MCF 10A (cell line): ENCODE measurements around the gene DIS3. TPM values are rescaled to one million over a fixed set of nuclear protein-coding genes. Genes with fewer than 3 reads are reported as not detected.
A peak's percentile ranks its signal among the peaks of the same experiment; 100 is the strongest.

ENCODE experiments used
- BruUV-seq: library from RNA; stranded (reverse); fragments of 400-500 nt; replicated peaks from 2 replicates; lab custom pipeline; 2021; lab: Mats Ljungman, UMichigan
- CTCF ChIA-PET: fragments of 300-600 bp; sonication (Branson Sonifier 250); formaldehyde crosslinking; extraction: SDS; loops from one replicate; lab custom pipeline; 2021; ENCODE audit warnings: antibody characterized with exemption, inconsistent platforms; lab: Yijun Ruan, JAX
- POLR2A ChIA-PET: fragments of 300-600, 350-650 bp; sonication (Branson Sonifier 250); formaldehyde crosslinking; extraction: SDS; loops from one replicate; lab custom pipeline; 2020; ENCODE audit warnings: antibody characterized with exemption, inconsistent platforms; lab: Yijun Ruan, JAX
- DNase-seq: peaks from one replicate; pipeline ENCODE4 v3.0.0-alpha.2; 2018; ENCODE audit not compliant: unreplicated experiment
- H3K27ac Mint-ChIP-seq: one replicate; pipeline ENCODE4 v1.8.0; 2022; ENCODE audit warnings: mild to moderate bottlenecking, low read depth, mixed read lengths; ENCODE audit not compliant: unreplicated experiment
- H3K27me3 Mint-ChIP-seq: one replicate; pipeline ENCODE4 v1.8.0; 2022; ENCODE audit warnings: mixed read lengths; ENCODE audit not compliant: insufficient read depth, unreplicated experiment
- H3K36me3 Mint-ChIP-seq: one replicate; pipeline ENCODE4 v1.8.0; 2022; ENCODE audit warnings: mild to moderate bottlenecking, moderate library complexity, mixed read lengths; ENCODE audit not compliant: insufficient read depth, unreplicated experiment
- H3K4me1 Mint-ChIP-seq: one replicate; pipeline ENCODE4 v1.8.0; 2022; ENCODE audit warnings: mixed read lengths; ENCODE audit not compliant: insufficient read depth, unreplicated experiment
- H3K4me3 Mint-ChIP-seq: one replicate; pipeline ENCODE4 v1.8.0; 2022; ENCODE audit warnings: mild to moderate bottlenecking, moderate library complexity, mixed read lengths; ENCODE audit not compliant: unreplicated experiment
- H3K9me3 Mint-ChIP-seq: one replicate; pipeline ENCODE4 v1.8.0; 2022; ENCODE audit warnings: mixed read lengths; ENCODE audit not compliant: unreplicated experiment
- CTCF ChIP-seq: fragments of 200-600 bp; IDR thresholded peaks from one replicate; pipeline ENCODE4 v1.8.0; 2022; ENCODE audit warnings: antibody characterized with exemption, mild to moderate bottlenecking; ENCODE audit not compliant: unreplicated experiment
- intact Hi-C: fragments of 100-400 bp; cut with micrococcal nuclease; formaldehyde crosslinking; loops from 2 replicates; pipeline ENCODE4 v1.14.1; 2022
- total RNA-seq: library from RNA; stranded (reverse); gene quantifications from 2 replicates; pipeline ENCODE4 v1.2.3, GENCODE V29; 2022

Gene DIS3
- total RNA-seq, 1 experiment from 2014 or later, result 44.4 TPM

GRCh38 chr13:72805676-72806346 is 24.1 kb upstream of the DIS3 start:
- ChIA-PET CTCF (interaction anchor here (0.6 to 0.8 kb wide), 3 partner anchors 32 to 556 kb away, joined by 3 read pairs; no protein-coding TSS in a partner anchor), POLR2A (interaction anchor here (0.6 to 1.0 kb wide), 3 partner anchors 14 to 609 kb away, joined by 3 read pairs; no protein-coding TSS in a partner anchor)
- peak; percentile 16 for DNase-seq
- Mint-ChIP-seq H3K36me3 (peaks cover 39% of the 10 kb centered on the region), H3K9me3 (no peaks in the 10 kb centered on the region), H3K4me3 (no peak overlapping the region), H3K27ac (no peak overlapping the region), H3K4me1 (peaks cover 9% of the 10 kb centered on the region), H3K27me3 (no peaks in the 10 kb centered on the region)
- no TSS peak for BruUV-seq
- no peak for TF ChIP-seq CTCF
- intact Hi-C loops, result loop anchor here (10.0 kb wide), 1 partner anchor 899 kb away; no protein-coding TSS in a partner anchor

- no TSS peak for BruUV-seq
- no peak overlapping the region for H3K4me3 Mint-ChIP-seq
- DNase-seq, result no peak
- POLR2A ChIA-PET, result no interaction called here
- peak overlapping the region; percentile 50 for H3K27ac Mint-ChIP-seq
- H3K4me1 Mint-ChIP-seq, result peaks cover 13% of the 10 kb centered on the region
- H3K9me3 Mint-ChIP-seq, result no peaks in the 10 kb centered on the region
- CTCF ChIA-PET, result no interaction called here
- intact Hi-C loops, result loop anchor here (10.0 kb wide), 1 partner anchor 900 kb away; no protein-coding TSS in a partner anchor
- H3K27me3 Mint-ChIP-seq, result no peaks in the 10 kb centered on the region
- peaks cover 43% of the 10 kb centered on the region for H3K36me3 Mint-ChIP-seq
- TF ChIP-seq CTCF, result no peak
Measured at GRCh38 chr13:72804301-72804700, 22.6 kb upstream of the DIS3 start.

- Mint-ChIP-seq H3K9me3 (peaks cover 4% of the 10 kb centered on the region), H3K36me3 (peaks cover 43% of the 10 kb centered on the region), H3K27me3 (no peaks in the 10 kb centered on the region), H3K4me1 (peaks cover 7% of the 10 kb centered on the region), H3K4me3 (no peak overlapping the region), H3K27ac (no peak overlapping the region)
- intact Hi-C loops, result no loop called here
- TF ChIP-seq CTCF, result no peak
- BruUV-seq, result no TSS peak
- POLR2A ChIA-PET, result no interaction called here
- DNase-seq, result no peak
- CTCF ChIA-PET, result interaction anchor here (0.7 kb wide), 1 partner anchor 590 kb away, joined by 3 read pairs; no protein-coding TSS in a partner anchor
Measured at GRCh38 chr13:72798817-72799216, 17.1 kb upstream of the DIS3 start.

DNA sequence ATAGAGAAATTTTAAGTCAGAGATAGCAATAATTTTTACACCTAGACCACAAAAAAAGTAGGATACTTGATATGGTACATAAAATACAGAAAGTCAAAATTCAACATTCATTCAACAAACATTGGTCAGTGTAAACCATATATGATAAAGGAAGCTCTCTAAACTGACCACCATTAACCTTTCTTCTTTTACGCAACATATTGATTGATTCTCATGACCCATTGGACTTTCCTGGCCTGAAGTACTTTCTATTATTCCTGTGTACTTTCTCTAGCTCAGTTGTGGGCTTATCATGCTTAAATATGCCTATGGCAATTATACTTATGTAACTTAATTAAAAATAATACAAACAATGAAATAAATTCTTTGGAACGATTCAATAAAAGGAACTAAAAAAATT is 10.9 kb upstream of the DIS3 start:
- no peak for TF ChIP-seq CTCF
- Mint-ChIP-seq H3K4me1 (no peaks in the 10 kb centered on the region), H3K4me3 (no peak overlapping the region), H3K36me3 (peaks cover 45% of the 10 kb centered on the region), H3K9me3 (peaks cover 8% of the 10 kb centered on the region), H3K27ac (no peak overlapping the region), H3K27me3 (no peaks in the 10 kb centered on the region)
- BruUV-seq, result no TSS peak
- ChIA-PET POLR2A (interaction anchor here (0.5 to 1.0 kb wide), 3 partner anchors 13 to 574 kb away, joined by 3 read pairs; partner anchors contain the start of genes BORA and MZT1), CTCF (interaction anchor here (0.7 to 1.3 kb wide), 3 partner anchors 8 to 62 kb away, joined by 3 to 6 read pairs (median 3); no protein-coding TSS in a partner anchor)
- intact Hi-C loops, result no loop called here
- DNase-seq, result no peak
